Measurements from ENCODE around the gene PSMG2.

- TF ChIP-seq CTCF (IDR thresholded peaks at IDR 0.05) (no peak), YY1 (IDR thresholded peaks at IDR 0.05; ENCODE audit: low read depth) (no peak), RAD21 (IDR thresholded peaks at IDR 0.05; ENCODE audit: low read length) (no peak), PBX3 (IDR thresholded peaks at IDR 0.05) (no peak), SMC3 (IDR thresholded peaks at IDR 0.05; ENCODE audit: low read depth, low read length) (no peak), EP300 (IDR thresholded peaks at IDR 0.05; ENCODE audit: borderline replicate concordance in 1 of 2, low read depth in 1 of 2, low read length in 1 of 2) (no peak), JUND (IDR thresholded peaks at IDR 0.05) (no peak; the same call in 1 of the 2 replicates), GATA2 (CRISPR knock-in tag; IDR thresholded peaks at IDR 0.05) (no peak), MAX (IDR thresholded peaks at IDR 0.05; ENCODE audit: low read depth) (no peak)
Measured at GRCh38 chr18:12701161-12701560, 1.7 kb upstream of the PSMG2 start.
